Gastrocnemius medialis (tissue), 4 donors: ENCODE data around the gene ACYP1.

Experiments
- POLR2A ChIP-seq, 2 donors: fragments of 450-650 bp; IDR thresholded peaks; one replicate each; pipeline ENCODE4 v1.6.1; 2017; ENCODE audit warnings: antibody characterized with exemption in 2 of 2, mild to moderate bottlenecking in 2 of 2, moderate library complexity in 2 of 2
- TF ChIP-seq, protein P1 (sequence below), 5 experiments: fragments of 450-650 bp in 3 of 5; fragments of 200-600 bp in 2 of 5; sonication (generic) in 2 of 5; IDR thresholded peaks in 4 of 5; conservative IDR thresholded peaks in 1 of 5; 1 replicate in 4 of 5; 2 replicates in 1 of 5; pipeline ENCODE4 v1.5.1; 2016 to 2019; ENCODE audit warnings: antibody characterized with exemption in 5 of 5, mild to moderate bottlenecking in 3 of 5, moderate library complexity in 3 of 5

- TF ChIP-seq, protein P1, sequence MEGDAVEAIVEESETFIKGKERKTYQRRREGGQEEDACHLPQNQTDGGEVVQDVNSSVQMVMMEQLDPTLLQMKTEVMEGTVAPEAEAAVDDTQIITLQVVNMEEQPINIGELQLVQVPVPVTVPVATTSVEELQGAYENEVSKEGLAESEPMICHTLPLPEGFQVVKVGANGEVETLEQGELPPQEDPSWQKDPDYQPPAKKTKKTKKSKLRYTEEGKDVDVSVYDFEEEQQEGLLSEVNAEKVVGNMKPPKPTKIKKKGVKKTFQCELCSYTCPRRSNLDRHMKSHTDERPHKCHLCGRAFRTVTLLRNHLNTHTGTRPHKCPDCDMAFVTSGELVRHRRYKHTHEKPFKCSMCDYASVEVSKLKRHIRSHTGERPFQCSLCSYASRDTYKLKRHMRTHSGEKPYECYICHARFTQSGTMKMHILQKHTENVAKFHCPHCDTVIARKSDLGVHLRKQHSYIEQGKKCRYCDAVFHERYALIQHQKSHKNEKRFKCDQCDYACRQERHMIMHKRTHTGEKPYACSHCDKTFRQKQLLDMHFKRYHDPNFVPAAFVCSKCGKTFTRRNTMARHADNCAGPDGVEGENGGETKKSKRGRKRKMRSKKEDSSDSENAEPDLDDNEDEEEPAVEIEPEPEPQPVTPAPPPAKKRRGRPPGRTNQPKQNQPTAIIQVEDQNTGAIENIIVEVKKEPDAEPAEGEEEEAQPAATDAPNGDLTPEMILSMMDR (IDR thresholded peaks at IDR 0.05 in 4 of 5, conservative IDR thresholded peaks at IDR 0.05 in 1 of 5): no peak
- TF ChIP-seq POLR2A (IDR thresholded peaks at IDR 0.05): no peak
Measured at GRCh38 chr14:75030147-75030546, 33.7 kb downstream of the ACYP1 start.
